DMS153 treated with DMSO at 0.1 percent for 48 hours (cell line): Measurements from ENCODE around the gene PWWP2A.
"Not testable (repeated sequence)": the region's sequence is repeated elsewhere in the genome, so short reads cannot be mapped to it uniquely, and the experiment has no call there.

ENCODE experiments used
- DNase-seq: peaks from one replicate; lab custom pipeline; 2025; ENCODE audit not compliant: unreplicated experiment; lab: John Stamatoyannopoulos, UW

The PWWP2A gene, protein sequence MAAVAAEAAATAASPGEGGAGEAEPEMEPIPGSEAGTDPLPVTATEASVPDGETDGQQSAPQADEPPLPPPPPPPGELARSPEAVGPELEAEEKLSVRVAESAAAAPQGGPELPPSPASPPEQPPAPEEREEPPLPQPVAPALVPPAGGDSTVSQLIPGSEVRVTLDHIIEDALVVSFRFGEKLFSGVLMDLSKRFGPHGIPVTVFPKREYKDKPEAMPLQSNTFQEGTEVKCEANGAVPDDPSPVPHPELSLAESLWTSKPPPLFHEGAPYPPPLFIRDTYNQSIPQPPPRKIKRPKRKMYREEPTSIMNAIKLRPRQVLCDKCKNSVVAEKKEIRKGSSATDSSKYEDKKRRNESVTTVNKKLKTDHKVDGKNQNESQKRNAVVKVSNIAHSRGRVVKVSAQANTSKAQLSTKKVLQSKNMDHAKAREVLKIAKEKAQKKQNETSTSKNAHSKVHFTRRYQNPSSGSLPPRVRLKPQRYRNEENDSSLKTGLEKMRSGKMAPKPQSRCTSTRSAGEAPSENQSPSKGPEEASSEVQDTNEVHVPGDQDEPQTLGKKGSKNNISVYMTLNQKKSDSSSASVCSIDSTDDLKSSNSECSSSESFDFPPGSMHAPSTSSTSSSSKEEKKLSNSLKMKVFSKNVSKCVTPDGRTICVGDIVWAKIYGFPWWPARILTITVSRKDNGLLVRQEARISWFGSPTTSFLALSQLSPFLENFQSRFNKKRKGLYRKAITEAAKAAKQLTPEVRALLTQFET

DNA sequence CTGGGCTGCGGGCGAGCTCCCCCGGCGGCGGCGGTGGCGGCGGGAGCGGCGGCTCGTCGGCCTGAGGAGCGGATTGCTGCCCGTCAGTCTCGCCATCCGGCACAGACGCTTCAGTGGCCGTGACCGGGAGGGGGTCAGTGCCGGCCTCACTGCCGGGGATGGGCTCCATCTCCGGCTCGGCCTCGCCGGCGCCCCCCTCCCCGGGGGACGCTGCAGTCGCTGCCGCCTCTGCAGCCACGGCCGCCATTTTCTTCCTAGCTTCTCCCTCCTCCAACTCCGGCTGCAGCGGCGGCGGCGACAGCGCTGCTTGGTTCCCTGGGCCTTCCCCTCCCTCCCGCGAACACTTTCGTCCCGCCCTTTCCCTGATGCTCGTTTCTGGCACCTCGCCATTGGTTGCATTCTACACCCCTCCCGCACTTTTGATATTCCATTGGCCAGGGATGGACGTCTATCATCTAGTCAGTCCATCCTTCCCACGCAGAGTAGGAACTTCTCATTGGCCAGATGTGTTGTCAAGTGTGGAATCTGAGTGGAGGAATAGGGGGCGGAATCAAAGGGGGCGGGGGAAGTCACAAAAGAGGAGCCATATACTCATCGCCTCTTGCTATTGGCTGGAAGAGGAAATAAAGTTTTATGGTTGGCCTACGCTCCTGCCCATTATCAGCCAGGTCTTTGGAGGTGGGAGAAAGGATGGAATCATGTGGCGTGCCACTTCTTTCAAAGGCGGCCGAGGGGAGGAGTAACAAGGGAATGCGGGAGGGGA lies at the start of gene PWWP2A:
TSS of gene PWWP2A (minus strand) at position 309 of the 763 bp plus-strand sequence. CDS start at position 247, 62 bp downstream.
- peak; percentile 76 for DNase-seq

DNA sequence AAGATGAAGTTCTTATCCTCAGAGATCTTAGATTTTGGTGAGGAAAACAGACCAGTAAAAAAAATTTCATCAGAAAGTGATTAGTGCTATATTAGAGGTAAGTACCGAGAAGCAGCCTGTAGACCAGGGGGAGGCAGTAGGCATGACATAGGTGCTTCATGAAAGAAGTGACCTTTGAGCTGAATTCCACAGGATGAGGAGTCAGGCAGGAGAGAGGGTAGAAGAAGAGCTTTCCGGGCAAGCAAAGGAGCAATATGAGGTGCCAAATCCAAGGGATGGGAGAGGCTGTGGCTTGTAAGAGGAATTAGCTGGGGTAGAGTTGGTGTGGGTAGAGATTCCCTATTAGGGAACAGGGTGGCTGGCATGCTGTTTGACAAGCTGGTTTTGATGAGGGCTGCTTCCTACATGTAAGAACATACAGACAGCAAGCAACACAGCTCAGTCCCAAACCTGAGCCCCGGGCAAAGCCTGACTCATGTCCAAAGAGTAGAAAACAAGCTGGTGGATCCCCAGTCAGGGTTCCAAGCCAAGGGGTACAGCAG lies 48.4 kb upstream of the PWWP2A start:
- no peak for DNase-seq

DNA sequence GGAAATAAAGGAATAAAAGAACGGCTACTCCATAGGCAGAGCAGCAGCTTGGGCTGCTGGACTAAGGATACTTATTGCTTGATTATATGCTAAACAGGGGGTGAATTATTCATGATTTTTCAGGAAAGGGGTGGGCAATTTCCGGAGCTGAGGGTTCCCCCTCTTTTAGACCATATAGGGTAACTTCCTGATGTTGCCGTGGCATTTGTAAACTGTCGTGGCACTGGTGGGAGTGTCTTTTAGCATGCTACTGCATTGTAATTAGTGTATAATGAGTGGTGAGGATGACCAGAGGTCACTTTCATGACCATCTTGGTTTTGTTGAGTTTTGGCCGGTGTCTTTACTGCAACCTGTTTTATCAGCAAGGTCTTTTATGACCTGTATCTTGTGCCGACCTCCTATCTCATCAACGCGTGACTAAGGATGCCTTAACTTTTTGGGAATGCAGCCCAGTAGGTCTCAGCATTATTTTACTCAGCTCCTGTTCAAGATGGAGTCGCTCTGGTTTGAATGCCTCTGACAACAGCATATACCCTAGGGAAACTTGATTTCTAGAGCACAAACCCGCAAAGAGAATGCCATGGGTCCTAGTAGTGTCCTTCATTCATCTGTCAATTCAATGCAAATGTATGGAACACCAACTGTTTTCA lies 47.8 kb upstream of the PWWP2A start:
- no peak for DNase-seq

DNA sequence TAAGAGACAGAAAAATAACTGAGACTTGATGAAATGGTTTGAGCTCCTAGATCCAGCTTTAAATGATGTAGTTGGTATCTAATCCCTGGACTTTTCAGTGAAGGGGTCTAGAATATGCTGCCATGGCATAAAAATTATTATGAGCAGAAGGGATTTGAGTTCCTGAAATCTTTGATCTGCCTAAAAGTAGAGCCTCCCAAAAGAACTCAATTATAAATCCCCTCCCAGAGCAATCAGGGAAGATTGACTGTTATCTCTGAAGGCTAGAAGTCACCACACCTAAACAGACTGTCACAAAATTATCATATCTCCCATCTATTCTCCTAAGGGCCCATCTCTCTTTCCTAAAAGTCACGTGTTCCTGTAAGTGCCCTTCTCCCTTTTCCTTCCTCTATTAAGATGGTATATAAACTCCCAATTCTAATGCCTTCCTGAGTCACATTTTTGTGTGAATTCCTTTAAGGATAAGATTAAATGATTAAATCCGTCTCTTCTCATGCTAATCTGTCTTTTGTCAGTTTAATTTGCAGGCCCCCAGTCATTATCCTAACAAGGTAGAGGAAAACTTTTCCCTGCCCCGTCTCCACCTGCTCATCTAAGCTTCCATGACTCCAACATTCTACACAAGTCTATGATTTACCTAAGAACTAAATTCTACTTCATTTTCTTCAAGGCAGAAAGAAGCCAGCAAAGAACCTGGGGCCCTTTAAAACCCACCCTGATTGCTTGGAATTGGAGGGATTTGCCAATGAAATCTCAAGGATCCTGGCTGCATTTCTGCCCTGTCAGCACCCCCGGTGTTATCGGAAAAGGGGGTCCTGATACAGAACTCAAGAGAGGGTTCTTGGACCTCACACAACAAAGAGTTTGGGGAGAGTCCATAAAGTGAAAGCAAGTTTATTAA lies 47.1 kb upstream of the PWWP2A start:
- DNase-seq = no peak

DNA sequence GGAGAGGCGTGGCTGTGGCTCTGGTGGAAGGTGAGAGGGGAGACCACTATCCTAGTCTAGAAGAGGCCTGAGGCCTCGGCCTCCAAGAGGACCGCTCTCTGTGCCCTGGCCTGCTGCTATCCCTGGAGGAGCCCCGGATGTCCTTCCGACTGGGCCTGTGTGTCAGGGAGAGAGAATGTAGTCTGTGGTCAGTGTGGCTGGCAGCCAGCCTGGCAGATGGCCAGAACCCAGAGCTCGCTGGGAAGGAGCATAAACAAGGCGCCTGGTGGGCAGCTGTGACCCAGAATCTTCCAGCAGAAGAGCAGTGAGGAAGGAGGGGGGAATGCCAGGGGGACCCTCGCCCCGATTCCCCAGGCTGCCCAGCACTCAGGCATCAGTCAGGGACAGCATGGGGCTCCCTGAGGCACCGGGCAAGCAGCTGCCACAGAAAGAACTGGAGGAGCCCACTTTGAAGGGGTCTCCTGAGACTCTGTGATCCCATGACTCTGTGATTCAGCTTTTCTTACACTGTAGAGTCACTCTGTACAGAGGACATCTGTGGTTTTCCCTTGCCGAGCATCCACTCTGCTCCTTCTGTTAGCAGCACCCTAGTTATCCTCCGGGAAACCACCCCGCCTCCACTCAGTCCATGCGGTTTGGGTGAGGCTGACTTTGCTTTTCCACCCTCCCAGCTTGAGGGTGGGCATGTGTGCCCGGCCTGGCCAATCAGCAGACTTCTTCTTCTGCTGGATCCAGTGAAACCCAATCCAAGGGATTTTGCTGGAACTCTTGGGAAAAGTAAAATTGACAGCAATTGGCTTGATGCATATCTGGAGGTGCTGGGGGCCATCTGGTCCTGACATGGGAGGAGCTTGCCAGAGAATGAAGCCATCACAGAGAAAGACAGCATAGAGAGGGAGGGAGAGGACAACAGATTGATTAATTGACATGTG lies 46.2 kb upstream of the PWWP2A start:
- peak; percentile 47 for DNase-seq

DNA sequence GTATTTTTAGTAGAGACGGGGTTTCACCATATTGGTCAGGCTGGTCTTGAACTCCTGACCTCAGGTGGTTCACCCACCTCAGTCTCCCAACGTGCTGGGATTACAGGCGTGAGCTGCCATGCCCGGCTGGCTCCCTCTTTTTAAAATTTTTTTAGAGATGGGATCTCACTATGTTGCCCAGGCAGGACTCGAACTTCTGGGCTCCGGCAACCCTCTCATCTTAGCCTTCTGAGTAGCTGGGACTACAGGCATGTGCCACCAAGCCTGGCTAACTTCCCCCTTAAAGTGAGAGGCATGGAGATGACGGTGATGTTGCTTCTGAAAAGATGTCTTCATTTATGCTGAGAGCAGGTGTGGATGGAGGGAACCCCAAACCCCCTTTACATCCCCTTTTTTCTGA lies 43.7 kb upstream of the PWWP2A start:
- no peak for DNase-seq

DNA sequence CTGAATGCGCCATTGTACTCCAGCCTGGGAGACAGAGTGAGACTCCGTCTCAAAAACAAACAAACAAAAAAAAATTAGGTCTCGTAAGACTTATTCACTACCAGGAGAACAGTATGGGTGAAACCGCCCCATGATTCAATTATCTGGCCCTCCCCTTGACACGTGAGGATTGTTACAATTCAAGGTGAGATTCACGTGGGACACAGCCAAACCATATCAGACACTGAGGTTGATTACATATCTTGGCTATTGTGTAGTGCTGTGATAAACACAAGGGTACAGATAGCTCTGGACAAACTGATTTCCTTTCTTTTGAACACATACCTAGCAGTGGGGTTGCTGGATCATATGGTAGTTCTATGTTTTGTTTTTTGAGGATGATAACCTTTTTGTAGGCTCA lies 42.4 kb upstream of the PWWP2A start:
- DNase-seq = no peak

DNA sequence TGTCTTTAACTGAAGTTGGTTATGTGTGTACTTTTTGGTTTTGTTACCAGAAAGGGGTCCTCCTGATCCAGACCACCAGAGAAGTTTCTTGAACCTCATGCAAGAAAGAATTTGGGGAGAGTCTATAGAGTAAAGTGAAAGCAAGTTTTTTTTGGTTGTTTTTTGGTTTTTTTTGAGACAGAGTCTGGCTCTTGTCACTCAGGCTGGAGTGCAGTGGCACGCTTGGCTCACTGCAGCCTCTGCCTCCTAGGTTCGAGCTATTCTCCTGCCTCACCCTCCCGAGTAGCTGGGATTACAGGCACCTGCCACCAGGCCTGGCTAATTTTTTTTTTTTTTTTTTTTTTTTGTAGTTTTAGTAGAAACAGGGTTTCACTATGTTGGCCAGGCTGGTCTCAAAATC lies 41.6 kb upstream of the PWWP2A start:
- not testable (repeated sequence) for DNase-seq

DNA sequence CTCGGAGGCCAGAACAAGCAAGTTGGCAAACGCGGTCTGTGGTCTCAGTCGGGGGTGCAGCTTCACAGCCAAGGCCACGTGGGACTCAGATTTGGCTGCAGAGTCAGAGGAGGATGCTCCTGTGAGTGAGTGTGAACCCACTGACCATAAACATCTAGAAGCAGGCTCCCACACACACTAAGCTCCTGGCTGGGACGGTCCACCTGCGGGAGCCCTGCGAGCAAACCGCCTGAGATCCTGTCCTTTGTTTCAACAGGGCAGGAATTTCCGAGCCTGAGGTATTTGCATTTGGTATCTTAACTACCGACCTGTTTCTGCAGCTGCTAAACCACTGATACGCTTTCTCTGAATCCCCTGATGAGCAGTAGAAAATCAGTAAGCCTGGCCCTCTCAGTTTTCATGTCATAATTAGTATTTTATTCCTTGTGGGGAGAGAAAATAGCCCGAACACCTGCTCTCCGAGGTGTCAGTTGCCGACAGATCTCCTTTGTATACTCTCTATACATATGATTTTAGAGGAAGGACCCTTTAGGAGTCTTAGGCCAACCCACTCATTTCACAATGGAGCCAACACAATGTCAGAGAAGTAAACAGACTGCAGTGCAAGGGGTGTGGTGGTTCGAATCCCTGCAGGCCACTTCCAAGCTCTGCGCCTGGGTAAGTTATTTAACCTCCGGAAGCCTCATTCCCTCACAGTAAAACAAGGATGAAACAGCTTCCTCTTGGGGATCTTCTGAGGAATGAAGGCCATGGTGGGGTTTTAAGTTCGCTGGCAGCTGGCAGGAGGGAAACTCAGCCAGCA lies 40.9 kb upstream of the PWWP2A start:
- DNase-seq = no peak

DNA sequence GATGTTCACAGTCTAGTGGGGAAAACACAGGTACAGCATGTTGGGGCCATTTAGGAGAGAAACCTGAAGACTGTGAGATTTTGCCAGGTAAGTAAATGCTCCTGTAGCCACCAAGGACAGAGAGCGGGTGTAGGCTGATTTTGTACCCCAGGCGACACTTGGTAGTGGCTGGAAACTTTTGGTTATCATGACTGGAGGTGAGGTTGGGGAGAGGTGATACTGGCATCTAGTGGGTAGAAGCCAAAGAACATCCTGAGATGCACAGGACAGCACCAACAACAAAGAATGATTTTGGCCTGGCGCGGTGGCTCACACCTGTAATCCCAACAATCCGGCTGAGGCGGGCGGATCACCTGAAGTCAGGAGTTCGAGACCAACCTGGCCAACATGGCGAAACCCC lies 38.8 kb upstream of the PWWP2A start:
- DNase-seq = no peak

DNA sequence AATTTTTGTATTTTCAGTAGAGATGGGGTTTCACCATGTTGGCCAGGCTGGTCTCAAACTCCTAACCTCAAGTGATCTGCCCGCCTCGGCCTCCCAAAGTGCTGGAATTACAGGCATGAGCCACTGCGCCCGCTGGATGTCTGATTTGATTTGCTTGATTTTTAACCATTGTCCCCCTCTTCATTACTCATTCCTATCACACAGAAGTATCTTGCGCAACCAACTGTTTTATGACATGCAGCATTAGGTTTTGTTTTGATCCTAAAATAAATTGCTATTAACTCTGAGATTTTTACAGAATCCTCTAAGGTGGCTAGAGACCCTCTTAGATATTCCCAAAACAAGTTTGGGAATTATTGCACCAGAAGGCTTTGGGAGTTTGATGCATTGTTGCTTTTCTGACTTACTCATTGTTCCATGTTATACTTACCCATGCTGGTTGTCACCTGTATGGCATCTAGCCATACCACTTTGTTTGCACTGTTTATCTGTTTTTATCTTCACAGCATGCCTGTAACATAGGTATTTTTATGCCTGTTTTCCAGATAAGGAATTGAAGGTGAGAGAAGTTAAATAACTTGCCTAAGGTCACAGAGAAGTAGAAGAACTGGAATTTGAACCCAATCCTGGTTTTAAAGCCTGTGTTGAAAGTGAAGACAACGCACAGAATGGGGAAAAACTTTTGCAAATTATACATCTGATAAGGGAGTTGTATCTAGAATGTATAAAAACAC lies 35.9 kb upstream of the PWWP2A start:
- DNase-seq = no peak

DNA sequence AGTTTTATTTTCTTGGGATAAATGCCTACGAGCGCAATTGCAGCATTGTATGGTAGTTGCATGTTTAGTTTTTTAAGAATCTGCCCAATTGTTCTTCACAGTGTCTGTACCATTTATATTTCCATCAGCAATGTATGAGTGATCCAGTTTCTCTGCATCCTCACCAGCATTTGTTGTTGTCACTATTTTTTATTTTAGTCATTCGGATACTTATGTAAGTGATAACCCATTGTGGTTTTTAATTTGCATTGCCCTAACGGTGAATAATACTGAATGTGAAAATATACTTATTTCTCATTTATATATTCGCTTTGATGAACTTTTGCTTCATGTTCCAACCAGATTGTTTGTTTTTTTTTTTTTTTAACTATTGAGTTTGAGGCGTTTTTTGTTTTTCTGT lies 33.7 kb upstream of the PWWP2A start:
- DNase-seq = no peak

DNA sequence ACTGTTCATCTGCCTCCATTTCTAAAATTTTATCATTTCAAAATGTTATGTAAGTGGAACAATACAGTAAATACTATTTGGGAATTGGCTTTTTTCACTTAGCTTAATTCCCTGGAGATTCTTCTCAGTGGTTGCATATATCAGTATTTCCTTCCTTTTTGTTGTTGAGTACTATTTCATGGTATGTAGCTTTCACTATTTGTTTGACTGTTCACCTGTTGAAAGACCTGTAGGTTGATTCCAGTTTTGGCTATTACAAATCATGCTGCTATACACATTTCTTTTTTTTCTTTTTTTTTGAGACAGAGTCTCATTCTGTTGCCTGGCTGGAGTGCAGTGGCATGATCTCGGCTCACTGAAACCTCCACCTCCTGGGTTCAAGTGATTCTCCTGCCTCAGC lies 33.0 kb upstream of the PWWP2A start:
- no peak for DNase-seq

DNA sequence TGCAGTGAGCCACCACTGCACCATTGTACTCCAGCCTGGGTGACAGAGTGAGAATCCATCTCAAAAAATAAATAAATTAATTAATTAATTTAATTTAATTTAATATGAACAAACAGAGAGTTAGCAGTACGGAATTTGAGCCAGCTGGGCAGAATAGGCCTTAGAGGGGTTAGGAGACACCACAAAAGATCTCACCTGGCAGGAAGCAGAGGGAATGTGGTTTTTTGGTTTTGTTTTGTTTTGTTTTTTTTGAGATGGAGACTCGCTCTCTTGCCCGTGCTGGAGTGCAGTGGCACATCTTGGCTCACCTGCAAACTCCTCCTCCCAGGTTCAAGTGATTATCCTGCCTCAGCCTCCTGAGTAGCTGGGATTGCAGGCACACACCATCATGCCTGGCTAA lies 31.8 kb upstream of the PWWP2A start:
- no peak for DNase-seq

DNA sequence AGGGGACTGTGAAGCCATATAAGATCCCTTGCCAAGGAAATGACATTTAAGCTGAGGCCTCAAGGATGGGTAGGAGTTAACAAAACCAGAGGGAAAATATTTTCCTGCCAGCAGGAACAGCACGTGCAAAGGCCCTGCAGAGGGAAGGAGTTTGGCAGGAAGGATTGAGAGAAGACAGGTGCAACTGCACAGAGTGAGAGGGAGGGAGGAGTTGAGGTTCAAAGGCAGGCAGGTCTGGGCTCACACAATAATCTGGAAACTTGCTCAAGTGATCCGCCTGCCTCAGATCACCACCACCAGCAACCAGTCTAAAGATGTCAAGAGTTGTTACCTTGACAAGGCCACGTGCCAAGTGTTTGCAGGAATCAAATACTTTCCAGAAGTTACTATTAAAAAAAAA lies 31.1 kb upstream of the PWWP2A start:
- DNase-seq = no peak

DNA sequence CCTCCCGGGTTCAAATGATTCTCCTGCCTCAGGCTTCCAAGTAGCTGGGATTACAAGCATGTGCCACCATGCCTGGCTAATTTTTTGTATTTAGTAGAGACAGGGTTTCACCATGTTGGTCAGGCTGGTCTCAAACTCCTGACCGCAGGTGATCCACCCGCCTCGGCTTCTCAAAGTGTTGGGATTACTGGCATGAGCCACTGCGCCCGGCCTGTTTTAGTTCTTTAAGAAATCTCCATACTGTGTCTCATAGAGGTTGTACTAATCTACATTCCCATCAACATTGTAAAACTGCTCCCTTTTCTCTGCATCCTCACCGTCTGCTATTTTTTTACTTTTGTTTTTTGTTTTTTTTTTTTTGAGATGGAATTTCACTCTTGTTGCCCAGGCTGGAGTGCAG lies 25.2 kb upstream of the PWWP2A start:
- DNase-seq = not testable (repeated sequence)

DNA sequence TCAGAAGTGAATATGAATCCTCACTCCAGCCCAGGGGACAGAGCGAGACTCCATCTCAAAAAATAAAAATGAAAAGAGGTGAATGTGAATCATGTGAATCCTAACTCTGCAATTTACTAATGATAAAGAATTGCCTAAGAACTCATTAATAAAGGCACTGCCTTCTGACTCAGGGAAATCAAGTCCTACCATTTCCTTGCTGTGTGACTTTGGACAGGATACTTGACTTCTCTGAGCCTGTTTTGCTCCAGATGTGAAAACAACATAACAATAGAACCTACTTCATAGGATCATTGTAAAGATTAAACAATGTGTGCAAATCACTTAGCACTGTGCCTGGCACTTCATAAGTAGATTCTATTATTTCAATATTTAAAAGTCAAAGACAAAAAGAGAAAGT lies 15.1 kb upstream of the PWWP2A start:
- DNase-seq = no peak
